Measurements from ENCODE around the gene WASF2. TPM values are rescaled to one million over a fixed set of nuclear protein-coding genes. Genes with fewer than 3 reads are reported as not detected.

WASF2 gene
- total and polyA plus RNA-seq, 4 experiments from 2014 or later: 31.6 to 164 (median 122) TPM

GRCh38 chr1:27365372-27366112 is 124.4 kb downstream of the WASF2 start:
- peak overlapping the region; percentile 36 to 54 for H3K4me3 ChIP-seq (ENCODE audit: low read length in 2 of 2)
- H3K27me3 ChIP-seq (ENCODE audit: insufficient read depth, low read length): no peaks in the 10 kb centered on the region
- H3K36me3 ChIP-seq (ENCODE audit: insufficient read depth, low read length): no peaks in the 10 kb centered on the region
- H3K27ac ChIP-seq (ENCODE audit: low read depth, low read length): peak overlapping the region; percentile 51
- H3K9me3 ChIP-seq (ENCODE audit: control insufficient read depth in 1 of 2, low read length in 2 of 2): no peaks in the 10 kb centered on the region
- Mint-ChIP-seq H3K27me3 (no peaks in the 10 kb centered on the region), H3K27ac (peak overlapping the region; percentile 49 to 88 (median 77)), H3K4me1 (peaks cover 13 to 52% (median 25%) of the 10 kb centered on the region in 4 donors), H3K9me3 (no peaks in the 10 kb centered on the region), H3K36me3 (no peaks in the 10 kb centered on the region), H3K4me3 (peak overlapping the region; percentile 86 to 94 (median 88))
- ChIA-PET POLR2A (ENCODE audit: partially characterized antibody) (interaction anchor here (0.5 to 3.0 kb wide), 12 partner anchors 8 to 465 kb away, joined by 3 to 25 read pairs (median 8); partner anchors contain the start of gene SYTL1), CTCF (ENCODE audit: partially characterized antibody) (interaction anchor here (0.6 to 8.4 kb wide), 13 partner anchors 10 to 68 kb away, joined by 3 to 54 read pairs (median 4); no protein-coding TSS in a partner anchor)
- intact Hi-C loops (cut with micrococcal nuclease): loop anchor here (1.0 to 2.0 kb wide), 2 partner anchors 8 to 23 kb away; no protein-coding TSS in a partner anchor
- H3K4me1 ChIP-seq (ENCODE audit: insufficient read depth, low read length): peaks cover 18% of the 10 kb centered on the region
- DNase-seq: peak; percentile 65 to 76 (median 67)

GRCh38 chr1:27364696-27365371 is 125.1 kb downstream of the WASF2 start:
- Histone ChIP-seq H3K36me3 (ENCODE audit: insufficient read depth, low read length) (no peaks in the 10 kb centered on the region), H3K27me3 (ENCODE audit: insufficient read depth, low read length) (no peaks in the 10 kb centered on the region), H3K4me1 (ENCODE audit: insufficient read depth, low read length) (peaks cover 21% of the 10 kb centered on the region), H3K4me3 (ENCODE audit: low read length in 2 of 2) (peak overlapping the region in 1 of 2 donors; percentile 54), H3K9me3 (ENCODE audit: control insufficient read depth in 1 of 2, low read length in 2 of 2) (no peaks in the 10 kb centered on the region), H3K27ac (ENCODE audit: low read depth, low read length) (no peak overlapping the region)
- Mint-ChIP-seq H3K27ac (peak overlapping the region in 5 of 7 donors; percentile 49 to 88 (median 82)), H3K4me3 (peak overlapping the region; percentile 86 to 94 (median 88)), H3K36me3 (peaks cover 0 to 2% of the 10 kb centered on the region in 2 donors), H3K27me3 (no peaks in the 10 kb centered on the region), H3K4me1 (peaks cover 16 to 59% (median 27%) of the 10 kb centered on the region in 4 donors), H3K9me3 (no peaks in the 10 kb centered on the region)
- intact Hi-C loops (cut with micrococcal nuclease): loop anchor here (1.0 to 2.0 kb wide), 2 partner anchors 8 to 24 kb away; no protein-coding TSS in a partner anchor
- POLR2A ChIA-PET (ENCODE audit: partially characterized antibody): interaction anchor here (0.7 to 3.0 kb wide), 10 partner anchors 7 to 298 kb away, joined by 3 to 25 read pairs (median 8); partner anchors contain the start of gene SYTL1
- no peak for DNase-seq
- CTCF ChIA-PET (ENCODE audit: partially characterized antibody): interaction anchor here (1.0 to 8.4 kb wide), 12 partner anchors 9 to 67 kb away, joined by 3 to 54 read pairs (median 5); no protein-coding TSS in a partner anchor

- no peak for DNase-seq
- Mint-ChIP-seq H3K4me1 (peaks cover 23 to 64% (median 32%) of the 10 kb centered on the region in 4 donors), H3K27me3 (no peaks in the 10 kb centered on the region), H3K4me3 (peak overlapping the region in 4 of 8 donors; percentile 20 to 57 (median 28)), H3K36me3 (peaks cover 0 to 3% of the 10 kb centered on the region in 2 donors), H3K9me3 (peaks cover 0 to 2% (median 0%) of the 10 kb centered on the region in 8 donors), H3K27ac (peak overlapping the region in 1 of 7 donors; percentile 82)
- H3K4me1 ChIP-seq (ENCODE audit: insufficient read depth, low read length): peaks cover 29% of the 10 kb centered on the region
- POLR2A ChIA-PET (ENCODE audit: partially characterized antibody): interaction anchor here (2.7 to 15.5 kb wide), 2 partner anchors 10 to 21 kb away, joined by 11 to 202 read pairs; partner anchors contain the start of gene SYTL1
- intact Hi-C loops (cut with micrococcal nuclease): loop anchor here (2.0 kb wide), 1 partner anchor 25 kb away; no protein-coding TSS in a partner anchor
- no peak overlapping the region for H3K4me3 ChIP-seq (ENCODE audit: low read length in 2 of 2)
- H3K36me3 ChIP-seq (ENCODE audit: insufficient read depth, low read length): no peaks in the 10 kb centered on the region
- H3K9me3 ChIP-seq (ENCODE audit: control insufficient read depth in 1 of 2, low read length in 2 of 2): no peaks in the 10 kb centered on the region
- no peaks in the 10 kb centered on the region for H3K27me3 ChIP-seq (ENCODE audit: insufficient read depth, low read length)
- no peak overlapping the region for H3K27ac ChIP-seq (ENCODE audit: low read depth, low read length)
- CTCF ChIA-PET (ENCODE audit: partially characterized antibody): interaction anchor here (0.6 to 8.4 kb wide), 4 partner anchors 24 to 498 kb away, joined by 3 to 54 read pairs (median 15); no protein-coding TSS in a partner anchor
These were observed 125.9 kb downstream of the WASF2 start for GRCh38 chr1:27363766-27364695.

GRCh38 chr1:27361553-27361952 is 128.4 kb downstream of the WASF2 start:
- ChIA-PET CTCF (ENCODE audit: partially characterized antibody) (interaction anchor here (1.2 to 8.4 kb wide), 4 partner anchors 20 to 33 kb away, joined by 3 to 54 read pairs (median 6); partner anchors contain the start of genes GPR3 and SYTL1), POLR2A (ENCODE audit: partially characterized antibody) (interaction anchor here (15.5 kb wide), 1 partner anchor 18 kb away, joined by 202 read pairs; the partner anchor contains the start of gene SYTL1)
- H3K4me1 ChIP-seq (ENCODE audit: insufficient read depth, low read length): peaks cover 40% of the 10 kb centered on the region
- H3K36me3 ChIP-seq (ENCODE audit: insufficient read depth, low read length): no peaks in the 10 kb centered on the region
- no peak for DNase-seq
- peaks cover 0 to 2% (median 0%) of the 10 kb centered on the region in 8 donors for H3K9me3 Mint-ChIP-seq
- H3K27me3 ChIP-seq (ENCODE audit: insufficient read depth, low read length): no peaks in the 10 kb centered on the region
- no peaks in the 10 kb centered on the region for H3K9me3 ChIP-seq (ENCODE audit: control insufficient read depth in 1 of 2, low read length in 2 of 2)
- H3K4me3 Mint-ChIP-seq: peak overlapping the region in 5 of 8 donors; percentile 22 to 96 (median 57)
- H3K27ac ChIP-seq (ENCODE audit: low read depth, low read length): no peak overlapping the region
- peaks cover 0 to 3% of the 10 kb centered on the region in 2 donors for H3K36me3 Mint-ChIP-seq
- H3K4me3 ChIP-seq (ENCODE audit: low read length in 2 of 2): no peak overlapping the region
- no peak overlapping the region for H3K27ac Mint-ChIP-seq
- H3K27me3 Mint-ChIP-seq: no peaks in the 10 kb centered on the region
- peaks cover 25 to 70% (median 43%) of the 10 kb centered on the region in 4 donors for H3K4me1 Mint-ChIP-seq
- intact Hi-C loops (cut with micrococcal nuclease): no loop called here

- peaks cover 45% of the 10 kb centered on the region for H3K4me1 ChIP-seq (ENCODE audit: insufficient read depth, low read length)
- peak overlapping the region in 1 of 2 donors; percentile 20 for H3K4me3 ChIP-seq (ENCODE audit: low read length in 2 of 2)
- no peaks in the 10 kb centered on the region for H3K27me3 ChIP-seq (ENCODE audit: insufficient read depth, low read length)
These were observed 128.9 kb downstream of the WASF2 start for GRCh38 chr1:27361044-27361402.

More at GRCh38 chr1:27361044-27361402, 128.9 kb downstream of the WASF2 start:
- CTCF ChIA-PET (ENCODE audit: partially characterized antibody): no interaction called here
- Histone ChIP-seq H3K36me3 (ENCODE audit: insufficient read depth, low read length) (no peaks in the 10 kb centered on the region), H3K27ac (ENCODE audit: low read depth, low read length) (no peak overlapping the region), H3K9me3 (ENCODE audit: control insufficient read depth in 1 of 2, low read length in 2 of 2) (no peaks in the 10 kb centered on the region)
- DNase-seq: no peak
- Mint-ChIP-seq H3K27ac (peak overlapping the region in 3 of 7 donors; percentile 41 to 88 (median 64)), H3K36me3 (peaks cover 0 to 3% of the 10 kb centered on the region in 2 donors), H3K4me3 (peak overlapping the region in 7 of 8 donors; percentile 42 to 96 (median 77)), H3K27me3 (no peaks in the 10 kb centered on the region), H3K4me1 (peaks cover 25 to 75% (median 47%) of the 10 kb centered on the region in 4 donors), H3K9me3 (peaks cover 0 to 2% (median 0%) of the 10 kb centered on the region in 8 donors)
- intact Hi-C loops (cut with micrococcal nuclease): no loop called here
- POLR2A ChIA-PET (ENCODE audit: partially characterized antibody): interaction anchor here (1.0 to 15.5 kb wide), 2 partner anchors 18 to 43 kb away, joined by 3 to 202 read pairs; partner anchors contain the start of gene SYTL1
